LNCaP clone FGC (cell line): Measurements from ENCODE around the gene NR3C2.

Experiments
- DNase-seq: peaks from one replicate; pipeline ENCODE4 v3.0.0-alpha.2; 2011; ENCODE audit warnings: low read depth
- H3K4me3 ChIP-seq: 2 replicates; pipeline ENCODE4 v1.5.1; 2011; ENCODE audit warnings: mild to moderate bottlenecking, low read depth, low read length, control low read depth
- TF ChIP-seq, protein P1 (sequence below): IDR thresholded peaks from 2 replicates; pipeline ENCODE4 v1.5.1; 2012; ENCODE audit warnings: mild to moderate bottlenecking; ENCODE audit not compliant: control insufficient read depth, insufficient read depth; ENCODE audit errors: extremely low read depth

NR3C2 gene

DNA sequence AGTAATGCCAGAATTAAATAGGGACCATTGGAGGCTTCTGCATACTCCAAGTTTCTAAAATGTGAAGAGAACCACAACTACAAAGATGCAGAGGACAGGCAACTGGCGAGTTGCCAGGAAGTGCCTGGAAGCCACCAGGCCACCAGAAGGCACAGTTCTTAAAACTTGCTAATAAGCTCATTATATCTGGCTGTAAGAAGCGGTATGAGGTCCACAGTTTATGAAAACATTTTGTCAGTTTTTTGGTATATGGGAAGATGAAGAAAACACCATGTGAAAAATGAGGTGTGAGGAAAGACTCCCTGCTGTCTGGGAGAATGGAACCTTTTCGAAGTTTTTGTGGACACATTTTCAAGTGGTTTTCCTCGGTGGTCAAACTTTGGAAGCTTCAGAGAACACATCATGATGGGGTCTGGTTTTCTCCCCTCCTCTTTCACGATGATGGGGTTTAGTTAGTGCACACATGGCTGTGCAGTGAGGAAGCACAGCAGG, 202.7 kb downstream of the NR3C2 start:
- TF ChIP-seq, protein P1, sequence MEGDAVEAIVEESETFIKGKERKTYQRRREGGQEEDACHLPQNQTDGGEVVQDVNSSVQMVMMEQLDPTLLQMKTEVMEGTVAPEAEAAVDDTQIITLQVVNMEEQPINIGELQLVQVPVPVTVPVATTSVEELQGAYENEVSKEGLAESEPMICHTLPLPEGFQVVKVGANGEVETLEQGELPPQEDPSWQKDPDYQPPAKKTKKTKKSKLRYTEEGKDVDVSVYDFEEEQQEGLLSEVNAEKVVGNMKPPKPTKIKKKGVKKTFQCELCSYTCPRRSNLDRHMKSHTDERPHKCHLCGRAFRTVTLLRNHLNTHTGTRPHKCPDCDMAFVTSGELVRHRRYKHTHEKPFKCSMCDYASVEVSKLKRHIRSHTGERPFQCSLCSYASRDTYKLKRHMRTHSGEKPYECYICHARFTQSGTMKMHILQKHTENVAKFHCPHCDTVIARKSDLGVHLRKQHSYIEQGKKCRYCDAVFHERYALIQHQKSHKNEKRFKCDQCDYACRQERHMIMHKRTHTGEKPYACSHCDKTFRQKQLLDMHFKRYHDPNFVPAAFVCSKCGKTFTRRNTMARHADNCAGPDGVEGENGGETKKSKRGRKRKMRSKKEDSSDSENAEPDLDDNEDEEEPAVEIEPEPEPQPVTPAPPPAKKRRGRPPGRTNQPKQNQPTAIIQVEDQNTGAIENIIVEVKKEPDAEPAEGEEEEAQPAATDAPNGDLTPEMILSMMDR, result no peak
- DNase-seq, result no peak

DNA sequence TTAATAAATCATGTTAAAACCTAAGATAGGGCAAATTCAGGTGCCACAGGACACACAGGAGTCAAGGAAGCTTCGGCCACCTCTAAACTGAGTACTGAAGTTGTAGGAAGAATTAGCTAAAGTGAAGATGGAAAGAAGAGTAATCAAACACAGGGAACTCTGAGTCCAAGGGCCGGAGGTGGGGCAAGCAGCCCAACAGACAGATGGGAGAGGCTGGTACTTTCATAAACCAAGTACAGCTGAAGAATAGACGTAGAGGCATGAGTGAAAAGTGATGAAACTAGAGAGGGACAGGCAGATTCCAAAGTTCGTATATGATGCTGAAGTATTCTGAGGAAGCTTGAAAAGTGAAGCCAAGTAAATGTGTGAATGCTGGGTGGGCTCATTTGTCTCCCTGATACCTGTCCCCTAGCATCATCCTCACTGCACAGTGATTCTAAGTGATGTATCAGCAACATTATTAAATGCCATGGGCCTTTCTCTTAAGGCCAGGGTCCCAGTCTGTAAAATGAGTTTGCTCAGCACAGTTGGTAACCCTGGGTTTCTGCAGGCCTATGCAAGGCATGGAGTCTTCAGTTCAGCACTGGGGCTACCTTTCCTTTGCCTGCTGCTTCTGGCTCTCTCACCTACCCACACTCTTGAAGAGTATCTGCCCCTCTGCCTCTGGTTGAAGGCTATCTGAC, 203.3 kb downstream of the NR3C2 start:
- DNase-seq, result no peak
- TF ChIP-seq, protein P1, result no peak
- H3K4me3 ChIP-seq, result no peak overlapping the region

More for the DNA sequence above, 202.7 kb downstream of the NR3C2 start:
- no peak overlapping the region for H3K4me3 ChIP-seq

DNA sequence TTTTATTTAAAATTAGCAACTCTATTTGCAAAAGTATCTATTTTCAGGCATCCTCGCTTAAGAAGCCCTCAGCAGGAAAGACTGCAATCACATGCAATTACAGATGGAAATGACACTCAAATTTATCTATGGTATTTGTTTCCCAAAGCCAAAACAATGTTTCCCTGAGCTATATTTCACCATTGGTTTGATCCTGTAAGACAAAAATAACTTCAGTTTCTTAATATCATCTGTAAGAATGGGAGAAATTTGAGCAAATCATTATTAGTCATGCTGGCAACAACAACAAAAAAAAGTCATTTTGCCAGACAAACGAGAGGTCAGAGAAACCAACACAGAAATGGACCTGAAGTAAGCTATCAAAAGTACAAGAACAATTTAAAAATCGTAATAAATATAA, 204.1 kb downstream of the NR3C2 start:
- TF ChIP-seq, protein P1, result no peak
- H3K4me3 ChIP-seq, result no peak overlapping the region

DNA sequence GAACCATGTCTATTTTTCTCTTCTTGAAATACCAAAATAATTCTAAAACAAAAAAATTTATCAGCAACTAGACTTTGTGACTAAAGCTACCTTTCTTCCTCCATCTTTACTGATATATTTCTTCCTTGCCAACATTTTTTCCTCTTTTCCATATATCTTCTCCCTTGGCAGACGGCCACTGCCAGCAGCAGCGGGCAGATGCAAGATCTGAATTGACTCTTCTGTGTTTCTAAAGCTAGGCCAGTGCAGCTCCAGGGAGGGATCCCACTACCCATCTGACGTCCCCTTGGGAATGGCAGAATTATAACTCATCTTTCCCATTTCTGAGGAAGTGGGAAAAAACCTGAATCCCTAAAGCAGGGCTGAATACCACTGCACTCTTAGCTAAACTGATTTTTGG, 206.4 kb downstream of the NR3C2 start:
- TF ChIP-seq, protein P1, result no peak
- no peak overlapping the region for H3K4me3 ChIP-seq
- DNase-seq, result no peak

More for the DNA sequence above, 204.1 kb downstream of the NR3C2 start:
- DNase-seq, result no peak

DNA sequence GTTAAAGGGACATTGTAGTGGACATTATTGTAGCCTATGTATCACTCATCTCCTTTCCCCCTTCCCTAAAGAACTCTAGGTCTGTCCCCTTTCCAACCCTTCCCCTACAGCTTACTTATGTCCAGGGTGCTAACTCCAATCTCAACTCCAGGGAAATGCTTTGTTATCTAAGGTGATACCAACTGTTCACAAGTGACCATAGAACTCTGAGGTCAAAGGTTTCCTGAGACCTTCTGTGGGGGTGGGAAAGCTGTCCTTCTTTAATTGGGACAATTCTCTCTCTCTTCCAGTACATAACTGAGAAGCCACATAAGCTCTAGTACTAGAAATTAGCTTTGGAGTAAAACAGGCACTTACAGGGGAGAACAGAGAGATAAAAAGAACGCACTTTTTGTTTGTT, 212.4 kb downstream of the NR3C2 start:
- TF ChIP-seq, protein P1, result no peak
- H3K4me3 ChIP-seq, result no peak overlapping the region
- DNase-seq, result no peak

DNA sequence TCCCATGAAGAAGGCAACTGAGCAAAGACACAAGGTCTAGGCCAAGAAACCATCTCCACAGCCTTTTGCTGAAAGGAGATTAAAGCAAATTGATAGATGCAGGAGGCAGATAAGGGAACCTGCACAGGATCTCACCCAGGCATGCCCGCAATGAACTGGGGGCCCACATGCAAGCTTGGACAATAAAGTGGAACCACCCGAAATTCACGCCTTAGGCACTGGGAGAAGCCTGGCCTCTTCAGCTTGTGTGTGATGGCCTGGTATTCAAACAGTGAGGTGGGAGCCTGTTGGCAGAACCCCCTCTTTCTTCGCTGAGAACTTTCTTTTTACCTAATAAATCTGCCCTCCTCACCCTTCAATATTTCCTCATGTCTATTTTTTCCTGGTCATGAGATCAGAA, 213.2 kb downstream of the NR3C2 start:
- TF ChIP-seq, protein P1, result no peak
- H3K4me3 ChIP-seq, result no peak overlapping the region
- no peak for DNase-seq

DNA sequence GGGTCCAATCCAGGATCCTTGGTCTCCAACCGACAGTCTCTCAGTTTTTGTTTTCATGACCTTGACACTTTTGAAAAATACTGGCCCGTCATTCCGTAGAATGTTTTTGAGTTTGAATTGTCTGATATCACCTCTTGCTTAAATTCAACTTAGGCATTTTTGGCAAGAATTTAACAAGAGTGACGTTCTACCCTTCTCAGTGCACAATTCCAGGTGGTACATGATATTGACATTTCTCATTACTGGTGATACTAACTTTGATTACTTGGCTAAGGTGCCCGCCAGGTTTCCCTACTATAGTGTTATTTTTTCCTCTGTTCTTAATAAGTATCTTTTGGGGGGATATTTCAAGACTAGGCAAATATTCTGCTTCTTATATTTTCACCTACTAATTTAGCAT, 215.1 kb downstream of the NR3C2 start:
- H3K4me3 ChIP-seq, result no peak overlapping the region

More for the DNA sequence above, 215.1 kb downstream of the NR3C2 start:
- no peak for DNase-seq
- TF ChIP-seq, protein P1, result no peak
